Common myeloid progenitor, CD34-positive (primary cell): Measurements from ENCODE around the gene ERCC3. TPM values are rescaled to one million over a fixed set of nuclear protein-coding genes. Genes with fewer than 3 reads are reported as not detected.

Experiments
- CTCF ChIA-PET: fragments of 350-600 bp; sonication (Branson Sonifier 250); formaldehyde crosslinking; loops from one replicate; lab custom pipeline; 2021; ENCODE audit warnings: antibody characterized with exemption; lab: Charles Lee
- POLR2A ChIA-PET: fragments of 350-600 bp; sonication (Branson Sonifier 250); formaldehyde crosslinking; loops from one replicate; lab custom pipeline; 2021; ENCODE audit warnings: antibody characterized with exemption; lab: Charles Lee
- DNase-seq, 3 donors: peaks; one replicate each; pipeline versions ENCODE4 v3.0.0 to v3.0.0-alpha.2; 2013
- H3K27ac ChIP-seq, 2 experiments: 1 replicate in 1 of 2; 2 replicates in 1 of 2; pipeline ENCODE4 v1.7.0; 2013; ENCODE audit warnings: inconsistent platforms in 2 of 2, low read length in 2 of 2, mild to moderate bottlenecking in 2 of 2, low read depth in 1 of 2, moderate library complexity in 1 of 2; ENCODE audit not compliant: severe bottlenecking in 2 of 2, insufficient read depth in 1 of 2, poor library complexity in 1 of 2
- H3K27me3 ChIP-seq, 5 experiments: replicated peaks in 2 of 5; 1 replicate in 3 of 5; 2 replicates in 2 of 5; pipeline versions ENCODE4 v1.6.1 to v1.7.0; 2013; ENCODE audit warnings: low read length in 4 of 5, mild to moderate bottlenecking in 2 of 5, moderate library complexity in 2 of 5, inconsistent platforms in 1 of 5; ENCODE audit not compliant: insufficient read depth in 5 of 5, control insufficient read depth in 4 of 5
- H3K36me3 ChIP-seq, 4 experiments: 1 replicate in 2 of 4; 2 replicates in 2 of 4; pipeline versions ENCODE4 v1.6.1 to v1.7.0; 2013; ENCODE audit warnings: low read length in 3 of 4, control low read depth in 1 of 4, mild to moderate bottlenecking in 1 of 4; ENCODE audit not compliant: control insufficient read depth in 4 of 4, insufficient read depth in 4 of 4
- H3K4me1 ChIP-seq, 4 experiments: 1 replicate in 3 of 4; 2 replicates in 1 of 4; pipeline versions ENCODE4 v1.6.1 to v1.7.1; 2013; ENCODE audit warnings: low read length in 3 of 4, mild to moderate bottlenecking in 3 of 4, control low read depth in 1 of 4, inconsistent platforms in 1 of 4, moderate library complexity in 1 of 4; ENCODE audit not compliant: control insufficient read depth in 4 of 4, insufficient read depth in 4 of 4; ENCODE audit errors: control extremely low read depth in 1 of 4
- H3K4me3 ChIP-seq, 7 experiments: 1 replicate in 4 of 7; 2 replicates in 3 of 7; pipeline versions ENCODE4 v1.5.1 to v1.7.0; 2013; ENCODE audit warnings: mild to moderate bottlenecking in 7 of 7, low read length in 6 of 7, moderate library complexity in 6 of 7, inconsistent platforms in 2 of 7, low read depth in 2 of 7, control low read depth in 1 of 7; ENCODE audit not compliant: insufficient read depth in 4 of 7, control insufficient read depth in 1 of 7; ENCODE audit errors: extremely low read depth in 1 of 7
- H3K9me3 ChIP-seq, 5 experiments: 1 replicate in 4 of 5; 2 replicates in 1 of 5; pipeline versions ENCODE4 v1.6.1 to v1.7.1; 2013; ENCODE audit warnings: low read length in 4 of 5, mild to moderate bottlenecking in 2 of 5, inconsistent platforms in 1 of 5, low read depth in 1 of 5, moderate library complexity in 1 of 5; ENCODE audit not compliant: control insufficient read depth in 4 of 5, insufficient read depth in 2 of 5; ENCODE audit errors: control extremely low read depth in 1 of 5
- WGBS: methylation state at CpG from one replicate; pipeline ENCODE4 v1.1.5; 2013; ENCODE audit not compliant: insufficient coverage; 5-methylcytosine and 5-hydroxymethylcytosine counted together
- polyA plus RNA-seq: library from polyadenylated mRNA; unstranded; fragments of 120-200 nt; gene quantifications from one replicate; pipeline ENCODE4 v1.2.1, GENCODE V29; 2013

ERCC3 gene
- 47.3 TPM for polyA plus RNA-seq

DNA sequence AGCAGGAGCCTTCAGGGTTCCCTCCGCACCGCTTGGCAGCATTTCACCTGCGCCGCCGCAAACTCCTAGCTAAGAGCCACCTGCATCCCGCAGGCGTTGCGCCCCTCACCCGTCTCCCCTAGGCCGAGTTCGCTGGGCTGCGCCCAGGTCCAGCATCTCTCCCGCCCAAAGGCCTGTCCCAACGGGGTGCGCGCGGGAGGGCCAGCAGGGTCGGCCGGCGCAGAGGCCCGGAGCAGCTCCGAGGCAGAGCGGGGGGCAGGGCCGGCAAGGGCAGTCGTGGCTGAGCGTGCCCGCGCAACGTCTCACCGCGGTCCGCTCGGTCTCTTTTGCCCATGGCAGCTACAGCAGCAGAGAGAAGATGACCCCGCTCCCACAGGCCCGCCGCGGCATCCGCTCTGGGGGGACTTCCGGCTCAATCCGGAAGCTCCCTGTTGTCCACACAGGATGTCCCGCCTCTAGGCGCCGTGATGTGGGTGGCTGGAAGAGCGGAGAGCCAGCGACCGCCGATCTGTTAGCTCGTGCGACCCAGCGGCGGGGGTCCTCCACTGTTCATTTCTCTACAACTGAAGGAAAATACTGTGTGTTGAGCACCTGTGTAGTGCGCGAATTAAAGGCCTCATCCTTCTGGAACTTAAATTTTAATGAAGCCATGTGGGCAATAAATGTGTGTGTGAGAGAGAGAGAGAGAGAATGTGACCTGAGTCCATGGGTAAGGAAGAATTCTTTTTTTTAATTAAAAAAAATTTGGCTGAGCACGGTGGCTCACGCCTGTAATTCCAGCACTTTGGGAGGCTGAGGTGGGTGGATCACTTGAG lies at the start of gene ERCC3:
TSS of gene ERCC3 (minus strand) at position 397 of the 815 bp plus-strand sequence. CDS start at position 334, 63 bp downstream.
- H3K27me3 ChIP-seq = no peaks in the 10 kb centered on the region
- peak within 1 kb of the TSS; percentile 77 to 81 for H3K27ac ChIP-seq
- peak; percentile 83 to 88 (median 84) for DNase-seq
- peak within 1 kb of the TSS; percentile 78 to 98 (median 89) for H3K4me3 ChIP-seq
- ChIA-PET POLR2A (interaction anchor here (1.0 kb wide), 2 partner anchors 31 to 208 kb away, joined by 3 read pairs; no protein-coding TSS in a partner anchor), CTCF (interaction anchor here (0.7 to 2.1 kb wide), 4 partner anchors 8 to 186 kb away, joined by 3 to 10 read pairs (median 5); no protein-coding TSS in a partner anchor)
- H3K36me3 ChIP-seq = peaks cover 5 to 36% (median 30%) of the 10 kb centered on the region in 4 experiments
- under 1% methylated on average over 46 of the region's 55 CpGs for WGBS
- peaks cover 0 to 17% (median 11%) of the 10 kb centered on the region in 4 experiments for H3K4me1 ChIP-seq
- no peaks in the 10 kb centered on the region for H3K9me3 ChIP-seq

- H3K4me3 ChIP-seq = no peak overlapping the region
- CTCF ChIA-PET = no interaction called here
- no peaks in the 10 kb centered on the region for H3K27me3 ChIP-seq
- peaks cover 0 to 6% (median 0%) of the 10 kb centered on the region in 5 experiments for H3K9me3 ChIP-seq
- POLR2A ChIA-PET = no interaction called here
- H3K4me1 ChIP-seq = peaks cover 0 to 3% (median 0%) of the 10 kb centered on the region in 4 experiments
- no CpG with 5 or more reads among the region's 2 CpGs for WGBS
- peaks cover 0 to 12% (median 9%) of the 10 kb centered on the region in 4 experiments for H3K36me3 ChIP-seq
- DNase-seq = no peak
- no peak overlapping the region for H3K27ac ChIP-seq
These were observed 49.3 kb upstream of the ERCC3 start for GRCh38 chr2:127343277-127343676.

DNA sequence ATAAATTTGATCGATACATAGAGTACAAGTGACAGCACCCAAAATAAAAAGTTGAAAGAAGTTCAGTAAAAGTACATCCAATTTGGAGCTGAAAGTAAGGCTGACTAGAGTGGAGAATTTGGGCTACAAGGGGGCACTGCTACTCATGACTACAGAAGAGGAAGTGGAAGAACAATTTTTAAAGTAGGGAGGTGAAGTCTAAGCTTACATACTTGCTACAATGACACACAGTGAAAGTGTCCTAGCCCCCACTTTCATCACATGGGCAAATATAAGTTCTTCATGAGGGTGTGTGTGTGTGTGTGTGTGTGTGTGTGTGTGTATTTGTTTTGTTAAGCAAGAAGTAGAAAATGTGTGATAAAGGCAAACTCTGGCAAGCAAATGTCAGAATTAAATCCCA lies 48.2 kb upstream of the ERCC3 start:
- Histone ChIP-seq H3K4me1 (no peaks in the 10 kb centered on the region), H3K27ac (no peak overlapping the region), H3K36me3 (peaks cover 0 to 19% (median 14%) of the 10 kb centered on the region in 4 experiments), H3K9me3 (peaks cover 0 to 6% (median 0%) of the 10 kb centered on the region in 5 experiments), H3K27me3 (no peaks in the 10 kb centered on the region), H3K4me3 (no peak overlapping the region)
- 92% methylated on average over 1 of the region's 1 CpG for WGBS
- POLR2A ChIA-PET = no interaction called here
- DNase-seq = peak in 2 of 3 donors; percentile 45 to 61
- CTCF ChIA-PET = interaction anchor here (0.6 to 1.5 kb wide), 5 partner anchors 47 to 144 kb away, joined by 3 to 11 read pairs (median 3); no protein-coding TSS in a partner anchor

DNA sequence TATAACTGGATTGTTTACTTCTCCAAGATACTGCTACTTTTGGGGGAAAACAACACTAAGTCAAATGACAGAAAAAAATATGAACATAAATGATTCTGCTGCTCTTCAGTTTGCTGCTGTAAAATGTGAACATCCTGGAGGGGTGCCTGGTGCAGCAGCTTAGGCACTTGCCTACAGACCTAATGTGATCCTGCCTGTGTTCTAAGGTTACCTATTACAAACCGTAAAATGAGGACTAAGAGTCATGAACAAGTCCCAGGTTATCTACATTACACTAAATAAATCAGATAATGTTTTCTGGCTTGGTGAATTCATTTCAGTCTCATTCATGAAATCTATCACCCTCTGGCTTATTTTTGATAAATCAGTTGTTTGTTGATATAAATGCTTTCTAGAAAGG lies 38.4 kb upstream of the ERCC3 start:
- ChIA-PET CTCF (interaction anchor here (1.3 kb wide), 1 partner anchor 20 kb away, joined by 3 read pairs; no protein-coding TSS in a partner anchor), POLR2A (no interaction called here)
- 100% methylated on average over 1 of the region's 1 CpG for WGBS

DNA sequence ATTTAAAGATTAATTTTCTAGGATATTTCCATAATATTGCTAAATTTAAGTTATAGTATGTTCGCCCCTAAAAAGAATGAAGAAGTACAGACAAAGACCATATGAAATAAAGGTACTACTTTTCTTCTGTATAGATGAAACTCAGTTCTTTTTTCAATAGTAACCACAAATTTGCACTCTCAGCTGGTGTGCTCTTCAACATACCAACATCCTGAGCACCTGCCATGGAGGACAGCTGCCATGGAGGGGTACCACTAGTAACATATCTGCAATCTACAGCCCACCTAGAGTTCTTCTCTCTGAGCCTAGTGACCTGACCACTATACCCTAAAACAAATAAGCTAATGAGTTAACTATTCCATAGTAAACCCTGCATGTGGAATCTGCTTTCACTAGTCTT lies 36.8 kb upstream of the ERCC3 start:
- DNase-seq = no peak
- Histone ChIP-seq H3K9me3 (no peaks in the 10 kb centered on the region), H3K4me3 (no peak overlapping the region), H3K36me3 (peaks cover 13 to 42% (median 25%) of the 10 kb centered on the region in 4 experiments), H3K27ac (no peak overlapping the region), H3K4me1 (no peaks in the 10 kb centered on the region), H3K27me3 (no peaks in the 10 kb centered on the region)
- ChIA-PET POLR2A (no interaction called here), CTCF (interaction anchor here (4.1 kb wide), 1 partner anchor 149 kb away, joined by 23 read pairs; no protein-coding TSS in a partner anchor)
- no CpG with 5 or more reads among the region's 1 CpG for WGBS

More for the DNA sequence above, 38.4 kb upstream of the ERCC3 start:
- no peak overlapping the region for H3K27ac ChIP-seq
- H3K4me1 ChIP-seq = no peaks in the 10 kb centered on the region
- no peak for DNase-seq
- H3K36me3 ChIP-seq = peaks cover 12 to 47% (median 31%) of the 10 kb centered on the region in 4 experiments
- H3K4me3 ChIP-seq = no peak overlapping the region
- H3K9me3 ChIP-seq = no peaks in the 10 kb centered on the region
- no peaks in the 10 kb centered on the region for H3K27me3 ChIP-seq

GRCh38 chr2:127326289-127326945 lies 32.5 kb upstream of the ERCC3 start:
- Histone ChIP-seq H3K36me3 (peaks cover 17 to 44% (median 32%) of the 10 kb centered on the region in 4 experiments), H3K27me3 (no peaks in the 10 kb centered on the region), H3K9me3 (no peaks in the 10 kb centered on the region), H3K27ac (no peak overlapping the region), H3K4me1 (no peaks in the 10 kb centered on the region), H3K4me3 (no peak overlapping the region)
- WGBS = no CpG with 5 or more reads among the region's 2 CpGs
- no peak for DNase-seq
- ChIA-PET CTCF (interaction anchor here (1.0 to 4.0 kb wide), 5 partner anchors 90 to 156 kb away, joined by 4 to 24 read pairs (median 8); no protein-coding TSS in a partner anchor), POLR2A (interaction anchor here (0.7 kb wide), 1 partner anchor 19 kb away, joined by 3 read pairs; no protein-coding TSS in a partner anchor)
